Endothelial cell of umbilical vein (primary cell): ENCODE results near the gene EFHC1. TPM values are rescaled to one million over a fixed set of nuclear protein-coding genes. Genes with fewer than 3 reads are reported as not detected.

Experiments used
- BruUV-seq: library from RNA; stranded (reverse); fragments of 400-500 nt; replicated peaks from 2 replicates; lab custom pipeline; 2021; lab: Mats Ljungman, UMichigan
- CTCF ChIA-PET: fragments of 300-600, 350-600 bp; sonication (Branson Sonifier 250); formaldehyde crosslinking; loops from one replicate; lab custom pipeline; 2021; ENCODE audit warnings: antibody characterized with exemption, inconsistent platforms; lab: Charles Lee
- POLR2A ChIA-PET: fragments of 300-600, 350-600 bp; sonication (Branson Sonifier 250); formaldehyde crosslinking; loops from one replicate; lab custom pipeline; 2021; ENCODE audit warnings: antibody characterized with exemption, inconsistent platforms; lab: Charles Lee
- DNase-seq: peaks from one replicate; pipeline ENCODE4 v3.0.0-alpha.2; 2011; ENCODE audit warnings: low read depth, low spot score
- FAIRE-seq: peaks from 2 replicates; lab custom pipeline; 2011; peaks lifted over from hg19 to GRCh38; lab: Jason Lieb, UNC
- H2AFZ ChIP-seq: 2 replicates; pipeline ENCODE4 v1.6.0; 2012; ENCODE audit warnings: low read depth, low read length, control low read depth, inconsistent platforms
- H3K27ac ChIP-seq: 2 replicates; pipeline ENCODE4 v1.5.1; 2011; ENCODE audit warnings: low read depth, mild to moderate bottlenecking, control low read depth, low read length, moderate library complexity; ENCODE audit not compliant: insufficient read depth
- H3K27me3 ChIP-seq, 2 experiments: 2 replicates each; pipeline versions ENCODE4 v1.6.0 to v1.6.1; 2011; ENCODE audit warnings: low read length in 2 of 2, mixed read lengths in 1 of 2; ENCODE audit not compliant: control insufficient read depth in 2 of 2, insufficient read depth in 2 of 2
- H3K36me3 ChIP-seq, 2 experiments: 2 replicates in 1 of 2; 3 replicates in 1 of 2; pipeline ENCODE4 v1.5.1; 2011; ENCODE audit warnings: low read length in 2 of 2, mild to moderate bottlenecking in 1 of 2, moderate library complexity in 1 of 2; ENCODE audit not compliant: control insufficient read depth in 2 of 2, insufficient read depth in 2 of 2; ENCODE audit errors: extremely low read depth in 1 of 2
- H3K4me1 ChIP-seq: 3 replicates; pipeline ENCODE4 v1.5.1; 2011; ENCODE audit warnings: mild to moderate bottlenecking, low read length; ENCODE audit not compliant: control insufficient read depth, insufficient read depth; ENCODE audit errors: extremely low read depth
- H3K4me2 ChIP-seq: 2 replicates; pipeline ENCODE4 v1.6.1; 2011; ENCODE audit warnings: low read length, control low read depth, mixed read lengths; ENCODE audit not compliant: insufficient read depth
- H3K4me3 ChIP-seq, 3 experiments: fragments of 200-600 bp in 1 of 3; sonication (generic), shearing (Covaris generic) in 1 of 3; replicated peaks in 1 of 3; 2 replicates each; pipeline ENCODE4 v1.5.1; 2011 to 2016; ENCODE audit warnings: control low read depth in 3 of 3, low read length in 3 of 3, mild to moderate bottlenecking in 2 of 3, inconsistent platforms in 1 of 3, low read depth in 1 of 3, moderate library complexity in 1 of 3; ENCODE audit not compliant: insufficient read depth in 1 of 3
- H3K79me2 ChIP-seq: 2 replicates; pipeline ENCODE4 v1.6.0; 2012; ENCODE audit warnings: low read length, inconsistent platforms; ENCODE audit not compliant: control insufficient read depth, insufficient read depth
- H3K9ac ChIP-seq: replicated peaks from 2 replicates; pipeline ENCODE3; 2011; ENCODE audit warnings: low read length, control low read depth; ENCODE audit not compliant: insufficient read depth; ENCODE audit errors: extremely low read depth
- H3K9me1 ChIP-seq: replicated peaks from 3 replicates; pipeline ENCODE4 v1.6.0; 2011; ENCODE audit warnings: mild to moderate bottlenecking, low read length; ENCODE audit not compliant: control insufficient read depth, insufficient read depth; ENCODE audit errors: extremely low read depth
- H3K9me3 ChIP-seq: replicated peaks from 2 replicates; pipeline ENCODE4 v1.5.1; 2012; ENCODE audit warnings: low read length, inconsistent platforms; ENCODE audit not compliant: control insufficient read depth, insufficient read depth
- H4K20me1 ChIP-seq: replicated peaks from 2 replicates; pipeline ENCODE3; 2011; ENCODE audit warnings: mild to moderate bottlenecking, low read length; ENCODE audit not compliant: control insufficient read depth, insufficient read depth; ENCODE audit errors: extremely low read depth
- EZH2 ChIP-seq: IDR thresholded peaks from 2 replicates; pipeline ENCODE4 v1.6.1; 2012; ENCODE audit warnings: borderline replicate concordance, low read depth, mild to moderate bottlenecking, moderate library complexity, low read length, inconsistent platforms; ENCODE audit not compliant: severe bottlenecking
- FOS ChIP-seq: IDR thresholded peaks from 2 replicates; pipeline ENCODE4 v1.6.1; 2011; ENCODE audit warnings: mild to moderate bottlenecking, low read length, moderate library complexity, borderline replicate concordance; ENCODE audit not compliant: insufficient read depth
- GATA2 ChIP-seq: IDR thresholded peaks from 2 replicates; pipeline ENCODE4 v1.7.0; 2011; ENCODE audit warnings: low read depth, mild to moderate bottlenecking, moderate library complexity, mixed read lengths, low read length; ENCODE audit not compliant: insufficient read length, insufficient read depth
- JUN ChIP-seq: IDR thresholded peaks from 2 replicates; pipeline ENCODE4 v1.6.1; 2011; ENCODE audit warnings: borderline replicate concordance, low read depth; ENCODE audit not compliant: insufficient read length, insufficient read depth
- MYC ChIP-seq: IDR thresholded peaks from one replicate; pipeline ENCODE4 v1.6.1; 2011; ENCODE audit warnings: mild to moderate bottlenecking, low read depth, low read length
- POLR2A ChIP-seq: IDR thresholded peaks from 2 replicates; pipeline ENCODE4 v1.6.1; 2012; ENCODE audit warnings: low read depth, mild to moderate bottlenecking, control low read depth, low read length
- POLR2AphosphoS5 ChIP-seq: IDR thresholded peaks from 2 replicates; pipeline ENCODE4 v1.6.1; 2012; ENCODE audit warnings: low read depth, mild to moderate bottlenecking, control low read depth, low read length, moderate library complexity; ENCODE audit not compliant: insufficient read depth
- dilution Hi-C: fragments of 300-500 bp; cut with MboI; formaldehyde crosslinking; loops from one replicate; pipeline ENCODE4 v1.15.0; 2019; ENCODE audit warnings: low sequenced_read_pairs; ENCODE audit not compliant: extremely low pct_ligation_motif_present
- intact Hi-C: fragments of 100-400 bp; cut with micrococcal nuclease; formaldehyde crosslinking; loops from one replicate; pipeline ENCODE4 v1.10.0; 2022
- polyA plus RNA-seq, 4 experiments: library from polyadenylated mRNA; depleted of rRNA in 3 of 4; stranded (reverse) in 3 of 4; unstranded in 1 of 4; fragments of >200 nt; gene quantifications; 2 replicates each; pipeline versions ENCODE4 v1.2.1 to v1.2.3, GENCODE V29; 2011 to 2012; ENCODE audit warnings: missing spikeins in 1 of 4
- total RNA-seq: library from RNA; stranded (reverse); gene quantifications from 2 replicates; pipeline ENCODE4 v1.2.3, GENCODE V29; 2021
- TF ChIP-seq, protein P1 (sequence below): IDR thresholded peaks from 2 replicates; pipeline ENCODE4 v1.6.1; 2011; ENCODE audit not compliant: insufficient read depth, insufficient read length
- TF ChIP-seq, protein P2 (sequence below), 2 donors: IDR thresholded peaks; 1 replicate in 1 of 2; 2 replicates in 1 of 2; pipeline ENCODE4 v1.5.1; 2011; ENCODE audit warnings: low read length in 2 of 2, mild to moderate bottlenecking in 2 of 2, moderate library complexity in 2 of 2, control low read depth in 1 of 2, inconsistent platforms in 1 of 2, low read depth in 1 of 2; ENCODE audit not compliant: insufficient read depth in 1 of 2; ENCODE audit errors: extremely low read depth in 1 of 2

EFHC1 gene
- total and polyA plus RNA-seq, 2 donors (not counting 3 experiments of a cell fraction or from before 2014, with no cell fraction given): 14.6 to 17.6 TPM

GRCh38 chr6:52531834-52532233 is 111.7 kb downstream of the EFHC1 start:
- intact Hi-C loops: no loop called here
- dilution Hi-C loops: loop anchor here (25.0 kb wide), 1 partner anchor 120 kb away; the partner anchor contains the start of gene EFHC1

DNA sequence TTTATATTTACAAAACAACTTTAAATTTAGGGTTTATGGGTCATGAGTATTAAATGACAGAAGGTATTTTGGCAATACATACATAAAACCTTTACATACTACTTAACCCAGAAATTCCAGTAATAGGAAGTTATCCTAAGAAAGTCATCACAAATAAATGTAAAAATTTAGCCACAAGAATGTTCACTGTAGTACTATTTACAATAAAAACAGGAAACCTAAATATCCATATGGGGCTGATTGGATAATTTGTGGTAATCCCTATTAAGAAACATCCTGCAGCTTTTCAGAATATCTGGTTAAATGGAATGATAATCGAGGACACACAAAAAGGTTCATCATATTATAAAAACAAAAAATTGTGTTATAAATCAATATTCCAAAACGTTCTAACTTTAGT is 112.3 kb downstream of the EFHC1 start:
- H3K4me1 ChIP-seq: peaks cover 46% of the 10 kb centered on the region
- intact Hi-C loops: no loop called here
- peaks cover 4 to 10% of the 10 kb centered on the region in 2 experiments for H3K36me3 ChIP-seq
- dilution Hi-C loops: loop anchor here (25.0 kb wide), 1 partner anchor 120 kb away; the partner anchor contains the start of gene EFHC1
- H3K4me3 ChIP-seq: no peak overlapping the region
- FAIRE-seq: peak; percentile 55
- no peak for TF ChIP-seq POLR2AphosphoS5
- TF ChIP-seq, protein P1, sequence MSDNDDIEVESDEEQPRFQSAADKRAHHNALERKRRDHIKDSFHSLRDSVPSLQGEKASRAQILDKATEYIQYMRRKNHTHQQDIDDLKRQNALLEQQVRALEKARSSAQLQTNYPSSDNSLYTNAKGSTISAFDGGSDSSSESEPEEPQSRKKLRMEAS: no peak
- TF ChIP-seq, protein P2, sequence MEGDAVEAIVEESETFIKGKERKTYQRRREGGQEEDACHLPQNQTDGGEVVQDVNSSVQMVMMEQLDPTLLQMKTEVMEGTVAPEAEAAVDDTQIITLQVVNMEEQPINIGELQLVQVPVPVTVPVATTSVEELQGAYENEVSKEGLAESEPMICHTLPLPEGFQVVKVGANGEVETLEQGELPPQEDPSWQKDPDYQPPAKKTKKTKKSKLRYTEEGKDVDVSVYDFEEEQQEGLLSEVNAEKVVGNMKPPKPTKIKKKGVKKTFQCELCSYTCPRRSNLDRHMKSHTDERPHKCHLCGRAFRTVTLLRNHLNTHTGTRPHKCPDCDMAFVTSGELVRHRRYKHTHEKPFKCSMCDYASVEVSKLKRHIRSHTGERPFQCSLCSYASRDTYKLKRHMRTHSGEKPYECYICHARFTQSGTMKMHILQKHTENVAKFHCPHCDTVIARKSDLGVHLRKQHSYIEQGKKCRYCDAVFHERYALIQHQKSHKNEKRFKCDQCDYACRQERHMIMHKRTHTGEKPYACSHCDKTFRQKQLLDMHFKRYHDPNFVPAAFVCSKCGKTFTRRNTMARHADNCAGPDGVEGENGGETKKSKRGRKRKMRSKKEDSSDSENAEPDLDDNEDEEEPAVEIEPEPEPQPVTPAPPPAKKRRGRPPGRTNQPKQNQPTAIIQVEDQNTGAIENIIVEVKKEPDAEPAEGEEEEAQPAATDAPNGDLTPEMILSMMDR (IDR thresholded peaks at IDR 0.05; ENCODE audit: extremely low read depth in 1 of 2, insufficient read depth in 1 of 2, low read depth in 1 of 2, low read length in 2 of 2): no peak
- TF ChIP-seq JUN: no peak
- no peak for TF ChIP-seq FOS
- no peak for TF ChIP-seq EZH2
- TF ChIP-seq POLR2A: no peak
- no peak for TF ChIP-seq GATA2
- no peak for TF ChIP-seq MYC
- DNase-seq: no peak
- H3K27me3 ChIP-seq: no peaks in the 10 kb centered on the region
- H4K20me1 ChIP-seq: no peaks in the 10 kb centered on the region
- ChIA-PET POLR2A (no interaction called here), CTCF (no interaction called here)
- H2AFZ ChIP-seq: no peak overlapping the region
- no TSS peak for BruUV-seq
- H3K27ac ChIP-seq: no peak overlapping the region
- H3K9me3 ChIP-seq: no peaks in the 10 kb centered on the region
- no peak overlapping the region for H3K9ac ChIP-seq
- no peaks in the 10 kb centered on the region for H3K9me1 ChIP-seq
- H3K4me2 ChIP-seq: no peak overlapping the region
- H3K79me2 ChIP-seq: peaks cover 47% of the 10 kb centered on the region

More at GRCh38 chr6:52531834-52532233, 111.7 kb downstream of the EFHC1 start:
- Histone ChIP-seq H3K9ac (no peak overlapping the region), H3K79me2 (peaks cover 44% of the 10 kb centered on the region), H3K9me1 (no peaks in the 10 kb centered on the region), H3K4me2 (no peak overlapping the region), H3K36me3 (peaks cover 4 to 10% of the 10 kb centered on the region in 2 experiments), H3K4me3 (no peak overlapping the region), H3K9me3 (no peaks in the 10 kb centered on the region), H2AFZ (no peak overlapping the region), H3K4me1 (peaks cover 40% of the 10 kb centered on the region), H3K27ac (no peak overlapping the region), H3K27me3 (no peaks in the 10 kb centered on the region), H4K20me1 (no peaks in the 10 kb centered on the region)
- ChIA-PET CTCF (interaction anchor here (1.6 kb wide), 1 partner anchor 9 kb away, joined by 4 read pairs; no protein-coding TSS in a partner anchor), POLR2A (no interaction called here)
- FAIRE-seq: no peak
- no TSS peak for BruUV-seq
- DNase-seq: no peak
- TF ChIP-seq POLR2A (no peak), MYC (no peak), GATA2 (no peak)
